ENCODE results near the gene NIPBL. TPM values are rescaled to one million over a fixed set of nuclear protein-coding genes. Genes with fewer than 3 reads are reported as not detected.

NIPBL gene
- total and polyA plus RNA-seq, 2 of the 8 experiments (the other 6 are each of a cell fraction or from before 2014, with no cell fraction given) = 21.1 to 53.5 TPM

DNA sequence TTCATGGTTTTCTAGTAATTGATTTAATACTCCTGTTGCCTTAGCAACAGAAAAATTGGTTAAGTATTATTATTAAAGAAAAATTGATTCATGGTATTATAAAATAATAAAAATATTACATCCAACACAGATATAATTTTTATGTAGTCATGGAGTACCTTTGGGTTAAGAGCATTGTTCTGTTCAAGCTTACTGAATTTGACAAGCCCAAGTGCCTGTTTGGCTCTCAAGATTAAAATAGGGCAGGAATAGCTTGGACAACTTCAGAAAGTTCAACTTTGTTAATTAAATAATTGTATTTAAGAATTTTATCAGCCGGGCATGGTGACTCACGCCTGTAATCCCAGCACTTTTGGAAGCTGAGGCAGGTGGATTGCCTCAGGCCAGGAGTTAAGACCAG is 82.0 kb downstream of the NIPBL start:
- Histone ChIP-seq H3K9ac (replicated peaks in 1 of 4; ENCODE audit: extremely low read depth in 1 of 4, low read depth in 3 of 4, low read length in 3 of 4) (no peak overlapping the region), H3K23me2 (ENCODE audit: low read depth, low read length) (no peaks in the 10 kb centered on the region), H2AFZ (ENCODE audit: low read length) (no peak overlapping the region), H2AK5ac (ENCODE audit: low read depth, low read length) (no peak overlapping the region), H3K56ac (replicated peaks; ENCODE audit: insufficient read length, low read depth, low read length) (no peak overlapping the region), H2BK5ac (ENCODE audit: low read depth, low read length) (no peak overlapping the region), H3K27me3 (replicated peaks in 1 of 4; ENCODE audit: control insufficient read depth in 3 of 4, extremely low read depth in 1 of 4, insufficient read depth in 3 of 4, low read length in 3 of 4) (no peaks in the 10 kb centered on the region), H4K91ac (replicated peaks; ENCODE audit: insufficient read length, low read length) (no peak overlapping the region), H2BK20ac (ENCODE audit: low read length) (no peak overlapping the region), H4K20me1 (replicated peaks in 1 of 2; ENCODE audit: control insufficient read depth in 1 of 2, insufficient read depth in 2 of 2, low read length in 2 of 2) (no peaks in the 10 kb centered on the region), H3K4me3 (ENCODE audit: extremely low read depth in 1 of 4, insufficient read depth in 2 of 4, low read depth in 3 of 4, low read length in 4 of 4) (no peak overlapping the region), H3K27ac (ENCODE audit: low read depth, low read length) (no peak overlapping the region), H3K79me2 (ENCODE audit: control insufficient read depth in 1 of 2, insufficient read depth in 2 of 2, low read length in 2 of 2) (peaks cover 0 to 7% of the 10 kb centered on the region in 2 experiments; a peak in 1 of 4 replicates), H3K36me3 (ENCODE audit: control insufficient read depth in 2 of 4, insufficient read depth in 4 of 4, low read length in 3 of 4) (peaks cover 2 to 25% (median 7%) of the 10 kb centered on the region in 4 experiments; a peak in 6 of 8 replicates), H3K23ac (ENCODE audit: insufficient read length) (no peak overlapping the region), H3K79me1 (ENCODE audit: low read depth, low read length) (no peaks in the 10 kb centered on the region; the same call in 1 of the 2 replicates), H4K5ac (ENCODE audit: insufficient read length, low read depth, low read length) (no peak overlapping the region), H3K4me1 (replicated peaks in 1 of 4; ENCODE audit: control insufficient read depth in 3 of 4, insufficient read depth in 4 of 4, low read length in 3 of 4) (no peaks in the 10 kb centered on the region), H3K9me3 (ENCODE audit: insufficient read depth in 2 of 2, low read depth in 1 of 2, low read length in 1 of 2) (no peaks in the 10 kb centered on the region), H2BK15ac (ENCODE audit: low read length) (no peak overlapping the region), H4K8ac (ENCODE audit: extremely low read depth, insufficient read depth, low read length) (no peak overlapping the region), H2BK120ac (replicated peaks; ENCODE audit: low read depth, low read length) (no peak overlapping the region), H3K4ac (replicated peaks; ENCODE audit: insufficient read length, low read depth, low read length) (no peak overlapping the region), H2BK12ac (ENCODE audit: low read depth, low read length) (no peak overlapping the region), H3K4me2 (ENCODE audit: insufficient read depth in 1 of 2, low read depth in 2 of 2, low read length in 2 of 2) (no peak overlapping the region), H3K14ac (ENCODE audit: insufficient read length) (no peak overlapping the region), H3K18ac (ENCODE audit: extremely low read depth, low read length) (no peak overlapping the region)
- ChIA-PET CTCF (ENCODE audit: partially characterized antibody) (interaction anchor here (1.6 kb wide), 1 partner anchor 12 kb away, joined by 5 read pairs; no protein-coding TSS in a partner anchor), POLR2A (ENCODE audit: partially characterized antibody) (no interaction called here)
- WGBS, 2 experiments (ENCODE audit: extremely low coverage in 1 of 2, insufficient coverage in 1 of 2, insufficient read length in 1 of 2, insufficient replicate concordance in 2 of 2, low coverage in 1 of 2, low lambda C conversion rate in 2 of 2, missing lambda C conversion rate in 1 of 2) = 95% methylated on average over 2 of the region's 2 CpGs; no CpG with 5 or more reads in 1 of the 2 experiments
- DNase-seq (ENCODE audit: low read depth in 1 of 2, low spot score in 2 of 2) = no peak
- no peak for FAIRE-seq
- TF ChIP-seq TBP (IDR thresholded peaks at IDR 0.05; ENCODE audit: low read depth, low read length) (no peak), JUN (IDR thresholded peaks at IDR 0.05; ENCODE audit: low read depth, low read length) (no peak), SAP30 (IDR thresholded peaks at IDR 0.05; ENCODE audit: insufficient read depth, insufficient replicate concordance, low read length) (no peak), RAD21 (IDR thresholded peaks at IDR 0.05 in 1 of 2, conservative IDR thresholded peaks at IDR 0.05 in 1 of 2; ENCODE audit: low read depth in 2 of 2, low read length in 2 of 2) (no peak), POLR2A (IDR thresholded peaks at IDR 0.05; ENCODE audit: control extremely low read depth in 1 of 2, low read depth in 2 of 2, low read length in 2 of 2) (no peak), TAF7 (optimal IDR thresholded peaks at IDR 0.05; ENCODE audit: borderline replicate concordance, low read depth, low read length) (no peak), KDM1A (IDR thresholded peaks at IDR 0.05; ENCODE audit: borderline replicate concordance, low read length) (no peak), KDM4A (IDR thresholded peaks at IDR 0.05; ENCODE audit: low read depth, low read length, severe bottlenecking) (no peak), BACH1 (IDR thresholded peaks at IDR 0.05; ENCODE audit: low read length) (no peak), CHD2 (IDR thresholded peaks at IDR 0.05; ENCODE audit: low read length) (no peak), CBX8 (IDR thresholded peaks at IDR 0.05; ENCODE audit: borderline replicate concordance, low read depth, low read length) (no peak), EGR1 (IDR thresholded peaks at IDR 0.05; ENCODE audit: borderline replicate concordance, low read depth, low read length) (no peak)

Data from H1 (cell line).